Upper lobe of left lung (tissue), 6 donors: ENCODE results near the gene BCAS3. TPM values are rescaled to one million over a fixed set of nuclear protein-coding genes. Genes with fewer than 3 reads are reported as not detected.

Source experiments
- ATAC-seq, 2 donors: fragments of 200-7000 bp; cut with Tn5 transposase; one replicate each; pipeline ENCODE4 v1.9.1; 2022; ENCODE audit warnings: mild to moderate bottlenecking in 2 of 2, moderate library complexity in 2 of 2; ENCODE audit not compliant: low FRiP score in 2 of 2
- DNase-seq, 2 donors: peaks; one replicate each; pipeline ENCODE4 v3.0.0-alpha.2; 2019 to 2020
- H3K27ac ChIP-seq, 4 donors: fragments of 200-600 bp; sonication (generic); one replicate each; pipeline ENCODE4 v1.5.1; 2016 to 2019
- H3K27me3 ChIP-seq, 4 donors: fragments of 200-600 bp; sonication (generic); one replicate each; pipeline ENCODE4 v1.5.1; 2017 to 2019
- H3K36me3 ChIP-seq, 4 donors: fragments of 200-600 bp; sonication (generic); one replicate each; pipeline ENCODE4 v1.5.1; 2016 to 2019
- H3K4me1 ChIP-seq, 4 donors: fragments of 200-600 bp; sonication (generic); one replicate each; pipeline ENCODE4 v1.5.1; 2018 to 2019
- H3K4me3 ChIP-seq, 4 donors: fragments of 200-600 bp; sonication (generic); one replicate each; pipeline ENCODE4 v1.5.1; 2017 to 2019; ENCODE audit warnings: mild to moderate bottlenecking in 2 of 4, moderate library complexity in 1 of 4
- H3K9me3 ChIP-seq, 4 donors: fragments of 200-600 bp; sonication (generic); one replicate each; pipeline ENCODE4 v1.5.1; 2018 to 2019
- CTCF ChIP-seq, 6 experiments: fragments of 450-650 bp in 4 of 6; fragments of 200-600 bp in 2 of 6; sonication (generic) in 2 of 6; IDR thresholded peaks; one replicate each; pipeline ENCODE4 v1.5.1; 2016 to 2019; ENCODE audit warnings: antibody characterized with exemption in 6 of 6
- EP300 ChIP-seq, 4 donors: sonication (generic); formaldehyde crosslinking; IDR thresholded peaks; one replicate each; pipeline ENCODE4 v1.5.1; 2017; ENCODE audit warnings: antibody characterized with exemption in 4 of 4, control low read depth in 2 of 4
- POLR2A ChIP-seq, 4 donors: fragments of 450-650 bp; IDR thresholded peaks; one replicate each; pipeline ENCODE4 v1.5.1; 2016 to 2017; ENCODE audit warnings: antibody characterized with exemption in 4 of 4, mild to moderate bottlenecking in 2 of 4
- POLR2AphosphoS5 ChIP-seq, 2 donors: sonication (generic); formaldehyde crosslinking; IDR thresholded peaks; one replicate each; pipeline ENCODE4 v1.5.1; 2017; ENCODE audit warnings: antibody characterized with exemption in 2 of 2
- WGBS, 2 donors: methylation state at CpG; one replicate each; pipeline ENCODE4 v1.1.5; 2017 to 2018; 5-methylcytosine and 5-hydroxymethylcytosine counted together
- total RNA-seq, 6 donors: library from RNA; depleted of rRNA in 4 of 6; stranded (reverse); fragments of >200 nt in 4 of 6; gene quantifications; one replicate each; pipeline versions ENCODE4 v1.1.0 to v1.2.1, GENCODE V29; 2016 to 2021
- donor health status: DM: no; HTN: no; CAD: no; lungs with moderate emphysema.
- donor health status: DM: no; HTN: yes; CAD: no; lungs with severe emphysema.

Gene BCAS3
- total RNA-seq, 6 donors from 2014 or later = 20.1 to 111 (median 37.0) TPM

GRCh38 chr17:60782742-60783141 is 105.1 kb downstream of the BCAS3 start:
- TF ChIP-seq POLR2A (IDR thresholded peaks at IDR 0.05) (no peak), CTCF (IDR thresholded peaks at IDR 0.05) (no peak), POLR2AphosphoS5 (IDR thresholded peaks at IDR 0.05) (no peak), EP300 (IDR thresholded peaks at IDR 0.05) (no peak)
- Histone ChIP-seq H3K36me3 (no peaks in the 10 kb centered on the region), H3K9me3 (no peaks in the 10 kb centered on the region), H3K27ac (no peak overlapping the region), H3K4me1 (no peaks in the 10 kb centered on the region), H3K27me3 (no peaks in the 10 kb centered on the region), H3K4me3 (no peak overlapping the region)
- ATAC-seq = no peak
- DNase-seq = no peak
- 92 to 94% methylated on average over 3 of the region's 3 CpGs for WGBS, 2 donors

- no peaks in the 10 kb centered on the region for H3K9me3 ChIP-seq
- no peaks in the 10 kb centered on the region for H3K4me1 ChIP-seq
- H3K36me3 ChIP-seq = no peaks in the 10 kb centered on the region
- ATAC-seq (no peak), DNase-seq (no peak)
- H3K27me3 ChIP-seq = no peaks in the 10 kb centered on the region
- no peak overlapping the region for H3K27ac ChIP-seq
- no peak for TF ChIP-seq EP300 (IDR thresholded peaks at IDR 0.05)
- no peak for TF ChIP-seq CTCF (IDR thresholded peaks at IDR 0.05)
- no peak for TF ChIP-seq POLR2AphosphoS5 (IDR thresholded peaks at IDR 0.05)
- no peak overlapping the region for H3K4me3 ChIP-seq
Observed at GRCh38 chr17:60790205-60790604, 112.6 kb downstream of the BCAS3 start.

GRCh38 chr17:60792250-60792898 is 114.7 kb downstream of the BCAS3 start:
- Histone ChIP-seq H3K36me3 (no peaks in the 10 kb centered on the region), H3K27me3 (no peaks in the 10 kb centered on the region), H3K4me3 (no peak overlapping the region), H3K4me1 (no peaks in the 10 kb centered on the region), H3K9me3 (no peaks in the 10 kb centered on the region), H3K27ac (no peak overlapping the region)
- no peak for ATAC-seq
- TF ChIP-seq EP300 (IDR thresholded peaks at IDR 0.05) = no peak
- WGBS, 2 donors = 86 to 90% methylated on average over 4 to 10 of the region's 10 CpGs
- peak in 1 of 2 donors; percentile 56 for DNase-seq

- no peak for TF ChIP-seq POLR2A (IDR thresholded peaks at IDR 0.05)
- no peak for TF ChIP-seq EP300 (IDR thresholded peaks at IDR 0.05)
- TF ChIP-seq CTCF (IDR thresholded peaks at IDR 0.05) = no peak
- TF ChIP-seq POLR2AphosphoS5 (IDR thresholded peaks at IDR 0.05) = no peak
- Histone ChIP-seq H3K4me3 (no peak overlapping the region), H3K9me3 (no peaks in the 10 kb centered on the region), H3K27me3 (no peaks in the 10 kb centered on the region), H3K36me3 (no peaks in the 10 kb centered on the region), H3K27ac (no peak overlapping the region), H3K4me1 (no peaks in the 10 kb centered on the region)
- ATAC-seq (no peak), DNase-seq (no peak)
- 71 to 76% methylated on average over 8 of the region's 8 CpGs for WGBS, 2 donors
Observed at GRCh38 chr17:60798576-60798975, 120.9 kb downstream of the BCAS3 start.

- Histone ChIP-seq H3K27ac (no peak overlapping the region), H3K4me3 (no peak overlapping the region), H3K36me3 (no peaks in the 10 kb centered on the region), H3K27me3 (no peaks in the 10 kb centered on the region), H3K9me3 (no peaks in the 10 kb centered on the region), H3K4me1 (no peaks in the 10 kb centered on the region)
- DNase-seq = no peak
- 78 to 79% methylated on average over 6 of the region's 6 CpGs for WGBS, 2 donors
- no peak for ATAC-seq
- TF ChIP-seq CTCF (IDR thresholded peaks at IDR 0.05) = no peak
- no peak for TF ChIP-seq POLR2A (IDR thresholded peaks at IDR 0.05)
- no peak for TF ChIP-seq POLR2AphosphoS5 (IDR thresholded peaks at IDR 0.05)
- TF ChIP-seq EP300 (IDR thresholded peaks at IDR 0.05) = no peak
Observed at GRCh38 chr17:60802377-60802776, 124.7 kb downstream of the BCAS3 start.
